NCI-H69 (cell line): ENCODE results near the gene SLC38A11.
"Not testable (repeated sequence)": the region's sequence is repeated elsewhere in the genome, so short reads cannot be mapped to it uniquely, and the experiment has no call there.

ENCODE experiments used
- DNase-seq: peaks from one replicate; lab custom pipeline; 2025; lab: John Stamatoyannopoulos, UW

The SLC38A11 gene

GRCh38 chr2:164954954-164955701 lies at the start of gene SLC38A11:
SLC38A11 (minus strand) TSS chr2:164955525; CDS start chr2:164955247, 278 bp downstream.
- no peak for DNase-seq

GRCh38 chr2:165003443-165004130 lies 48.3 kb upstream of the SLC38A11 start:
- no peak for DNase-seq

GRCh38 chr2:165002638-165003037 lies 47.3 kb upstream of the SLC38A11 start:
- no peak for DNase-seq

GRCh38 chr2:164994664-164995299 lies 39.5 kb upstream of the SLC38A11 start:
- not testable (repeated sequence) for DNase-seq

GRCh38 chr2:164993287-164994016 lies 38.1 kb upstream of the SLC38A11 start:
- DNase-seq: no peak

GRCh38 chr2:164992818-164993217 lies 37.5 kb upstream of the SLC38A11 start:
- DNase-seq: no peak

- not testable (repeated sequence) for DNase-seq
Observed at GRCh38 chr2:164992093-164992454, 36.7 kb upstream of the SLC38A11 start.

GRCh38 chr2:164991361-164992092 lies 36.2 kb upstream of the SLC38A11 start:
- not testable (repeated sequence) for DNase-seq

GRCh38 chr2:164990953-164991352 lies 35.6 kb upstream of the SLC38A11 start:
- DNase-seq: not testable (repeated sequence)

- DNase-seq: not testable (repeated sequence)
Observed at GRCh38 chr2:164988805-164989204, 33.5 kb upstream of the SLC38A11 start.

GRCh38 chr2:164986027-164986426 lies 30.7 kb upstream of the SLC38A11 start:
- DNase-seq: not testable (repeated sequence)

- no peak for DNase-seq
Observed at GRCh38 chr2:164984428-164984827, 29.1 kb upstream of the SLC38A11 start.

GRCh38 chr2:164981217-164981990 lies 26.1 kb upstream of the SLC38A11 start:
- no peak for DNase-seq

GRCh38 chr2:164980688-164981087 lies 25.4 kb upstream of the SLC38A11 start:
- DNase-seq: not testable (repeated sequence)

GRCh38 chr2:164979113-164979512 lies 23.8 kb upstream of the SLC38A11 start:
- DNase-seq: no peak

GRCh38 chr2:164976875-164977470 lies 21.6 kb upstream of the SLC38A11 start:
- DNase-seq: not testable (repeated sequence)

- no peak for DNase-seq
Observed at GRCh38 chr2:164976301-164976700, 21.0 kb upstream of the SLC38A11 start.

GRCh38 chr2:164975891-164976290 lies 20.6 kb upstream of the SLC38A11 start:
- DNase-seq: no peak

- DNase-seq: no peak
Observed at GRCh38 chr2:164974221-164974620, 18.9 kb upstream of the SLC38A11 start.

GRCh38 chr2:164972216-164972615 lies 16.9 kb upstream of the SLC38A11 start:
- DNase-seq: no peak
